ENCODE results near the gene SP8.

Gene SP8

DNA sequence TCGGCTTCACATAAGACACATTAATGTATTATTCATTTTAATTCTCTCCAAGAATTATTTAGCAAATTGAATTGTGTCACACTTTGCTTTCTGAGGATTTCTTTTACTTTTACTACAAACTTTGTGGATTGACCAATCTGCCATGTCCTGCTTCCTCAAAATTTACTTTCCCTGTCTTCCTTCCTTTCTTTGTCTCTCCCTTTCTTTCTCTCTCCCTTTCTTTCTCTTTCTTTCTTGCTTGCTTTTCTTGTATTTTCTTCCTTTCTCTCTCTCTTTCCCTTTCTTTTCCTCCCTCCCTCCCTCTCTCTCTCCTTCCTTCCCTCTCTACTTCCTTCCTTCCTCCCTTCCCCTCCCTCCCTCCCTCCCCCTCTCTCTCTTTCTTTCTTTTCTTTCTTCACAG, 37.8 kb downstream of the SP8 start:
- DNase-seq = no peak

DNA sequence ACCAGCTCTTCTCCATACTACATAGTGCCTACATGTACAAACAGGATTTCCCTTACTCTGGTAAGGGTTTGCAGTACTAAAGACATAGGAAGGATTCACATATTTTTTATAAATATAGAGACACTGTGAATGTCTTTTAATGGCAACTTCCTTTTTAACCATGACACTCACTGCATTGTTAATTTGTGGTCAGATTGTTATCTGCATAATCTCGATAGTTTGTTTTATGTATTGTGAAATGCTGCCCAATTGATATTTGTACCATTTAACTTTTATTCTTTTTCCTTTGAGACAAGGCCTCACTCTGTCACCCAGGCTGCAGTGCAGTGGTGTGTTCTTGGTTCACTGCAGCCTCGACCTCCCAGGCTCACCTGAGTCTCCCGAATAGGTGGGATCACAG, 39.7 kb downstream of the SP8 start:
- no peak for DNase-seq

DNA sequence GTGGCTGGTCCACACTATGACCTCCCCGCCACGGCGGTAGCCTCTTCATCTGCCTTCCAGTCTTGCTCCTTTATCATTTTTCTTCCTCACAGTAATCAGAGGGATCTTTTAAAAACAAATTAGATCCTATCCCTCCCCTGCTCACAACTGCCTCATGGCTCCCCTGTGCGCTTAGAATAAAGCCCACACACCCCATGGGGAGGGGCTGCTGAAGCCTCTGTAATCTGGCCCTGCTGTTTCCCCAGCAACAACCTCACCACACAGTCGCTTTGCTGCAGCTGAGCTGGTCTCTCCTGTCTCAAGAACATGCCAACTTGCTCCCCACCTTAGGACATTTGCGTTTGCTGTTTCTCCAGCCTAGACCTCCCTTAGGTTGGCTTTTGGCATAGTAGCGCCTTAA, 41.0 kb downstream of the SP8 start:
- DNase-seq = no peak

DNA sequence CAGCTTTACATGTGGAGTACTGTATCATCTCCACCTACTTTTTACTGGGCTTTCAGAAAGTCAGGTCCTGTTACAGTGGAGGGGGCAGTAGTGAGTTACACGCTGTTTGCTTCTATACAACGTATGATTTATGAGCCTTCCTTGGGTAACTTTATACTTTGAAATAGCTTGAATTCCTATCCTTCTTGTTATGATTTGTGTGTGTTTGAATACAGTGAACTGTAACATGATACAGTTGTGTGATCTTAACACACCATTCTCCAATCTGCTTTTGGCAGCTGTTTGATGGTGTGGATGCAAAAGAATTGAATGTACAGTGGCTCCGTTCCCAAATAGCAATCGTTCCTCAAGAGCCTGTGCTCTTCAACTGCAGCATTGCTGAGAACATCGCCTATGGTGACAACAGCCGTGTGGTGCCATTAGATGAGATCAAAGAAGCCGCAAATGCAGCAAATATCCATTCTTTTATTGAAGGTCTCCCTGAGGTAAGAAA, 41.7 kb downstream of the SP8 start:
- no peak for DNase-seq

DNA sequence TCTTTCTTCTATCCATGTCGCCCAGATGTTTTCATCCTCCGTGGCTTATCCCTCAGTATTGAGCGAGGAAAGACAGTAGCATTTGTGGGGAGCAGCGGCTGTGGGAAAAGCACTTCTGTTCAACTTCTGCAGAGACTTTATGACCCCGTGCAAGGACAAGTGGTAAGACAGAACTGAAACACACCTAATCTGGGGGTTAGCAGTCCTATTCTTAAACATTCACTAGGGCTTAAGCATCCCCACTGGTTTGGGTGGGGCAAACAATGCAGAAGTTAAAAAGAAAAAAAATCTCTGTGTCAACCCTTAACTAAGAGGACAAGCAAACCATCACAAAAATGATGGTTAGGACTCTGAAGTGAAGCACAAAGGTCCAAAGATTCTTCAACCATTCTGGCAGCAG, 43.8 kb downstream of the SP8 start:
- no peak for DNase-seq

DNA sequence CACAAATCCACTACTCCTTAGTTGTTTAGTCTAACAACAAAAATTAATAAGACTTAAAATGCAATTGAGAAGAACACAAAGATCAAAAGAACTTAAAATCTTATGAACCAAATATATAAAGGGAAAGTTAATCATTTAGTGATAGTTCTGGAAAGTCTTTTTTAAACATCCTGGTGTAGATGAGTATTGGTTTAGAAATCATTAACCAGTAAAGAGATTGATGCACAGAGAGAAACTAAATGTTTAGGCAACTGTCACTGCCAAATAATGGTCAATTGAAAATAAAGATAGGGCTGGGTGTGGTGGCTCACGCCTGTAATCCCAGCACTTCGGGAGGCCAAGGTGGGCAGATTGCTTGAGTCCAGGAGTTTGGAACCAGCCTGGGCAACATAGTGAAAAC, 44.9 kb downstream of the SP8 start:
- DNase-seq = no peak

DNA sequence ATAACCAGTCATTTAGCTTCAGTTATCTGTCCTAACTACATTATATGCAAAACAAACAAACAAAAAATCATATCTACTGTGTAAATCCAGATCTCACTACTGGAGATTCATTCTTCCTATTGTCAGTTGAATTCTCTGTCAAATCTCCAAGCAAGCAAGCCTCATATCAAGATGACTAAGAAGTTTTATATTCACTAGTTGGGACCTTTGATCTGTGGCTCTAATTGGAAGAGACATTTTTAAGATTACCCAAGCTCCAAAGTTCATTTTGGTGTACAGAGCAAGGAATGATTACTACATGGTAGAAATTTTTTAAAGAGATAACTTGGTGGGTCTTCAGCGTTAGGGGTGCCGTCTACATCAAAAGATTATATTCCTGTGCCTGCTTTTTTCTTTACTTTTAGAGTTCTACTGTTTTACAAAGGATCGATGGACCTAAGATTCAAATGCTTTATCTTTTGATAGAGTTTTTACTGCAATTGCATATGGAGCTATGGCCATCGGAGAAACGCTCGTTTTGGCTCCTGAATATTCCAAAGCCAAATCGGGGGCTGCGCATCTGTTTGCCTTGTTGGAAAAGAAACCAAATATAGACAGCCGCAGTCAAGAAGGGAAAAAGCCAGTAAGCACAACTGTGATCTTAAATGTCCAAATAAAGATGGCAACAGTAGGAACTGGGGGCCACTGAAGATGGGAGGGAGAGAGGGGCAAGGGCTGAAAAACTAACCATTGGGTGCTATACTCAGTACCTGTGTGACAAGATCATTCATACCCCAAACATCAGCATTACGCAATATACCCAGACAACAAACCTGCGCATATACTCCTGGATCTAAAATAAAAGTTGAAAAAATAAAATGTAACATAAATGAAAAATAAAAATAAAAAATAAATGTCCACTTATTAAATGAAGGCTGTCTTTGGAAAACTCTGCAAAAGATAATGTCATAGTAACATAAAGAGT, 47.9 kb downstream of the SP8 start:
- no peak for DNase-seq

DNA sequence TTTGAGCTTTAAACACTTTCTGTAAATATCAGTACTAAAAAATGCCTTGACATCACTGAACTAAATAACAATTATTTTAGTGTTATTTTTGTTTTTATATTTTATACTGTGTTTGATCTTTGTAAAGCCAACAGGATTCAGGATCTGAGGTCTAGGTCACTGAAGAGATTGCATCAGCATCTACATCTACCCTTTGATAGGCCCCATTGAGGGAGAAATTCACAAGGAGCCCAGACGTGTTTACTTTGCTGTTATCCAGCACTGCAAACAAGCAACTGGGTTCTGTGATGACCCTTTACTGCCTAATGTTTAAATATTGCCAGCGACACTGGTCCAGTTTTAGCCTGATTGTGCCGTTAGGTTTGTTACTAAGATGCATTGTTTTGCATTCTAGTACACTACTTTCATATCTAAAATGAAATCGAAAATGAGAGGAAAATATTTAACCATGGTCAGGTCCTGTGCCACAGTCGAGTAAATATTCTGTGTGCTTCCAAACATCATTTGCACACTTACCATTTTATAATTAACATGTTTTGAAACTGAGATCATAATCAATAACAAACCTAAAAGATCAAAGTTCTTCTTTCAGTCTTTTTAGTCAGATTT, 48.7 kb downstream of the SP8 start:
- DNase-seq = no peak

DNA sequence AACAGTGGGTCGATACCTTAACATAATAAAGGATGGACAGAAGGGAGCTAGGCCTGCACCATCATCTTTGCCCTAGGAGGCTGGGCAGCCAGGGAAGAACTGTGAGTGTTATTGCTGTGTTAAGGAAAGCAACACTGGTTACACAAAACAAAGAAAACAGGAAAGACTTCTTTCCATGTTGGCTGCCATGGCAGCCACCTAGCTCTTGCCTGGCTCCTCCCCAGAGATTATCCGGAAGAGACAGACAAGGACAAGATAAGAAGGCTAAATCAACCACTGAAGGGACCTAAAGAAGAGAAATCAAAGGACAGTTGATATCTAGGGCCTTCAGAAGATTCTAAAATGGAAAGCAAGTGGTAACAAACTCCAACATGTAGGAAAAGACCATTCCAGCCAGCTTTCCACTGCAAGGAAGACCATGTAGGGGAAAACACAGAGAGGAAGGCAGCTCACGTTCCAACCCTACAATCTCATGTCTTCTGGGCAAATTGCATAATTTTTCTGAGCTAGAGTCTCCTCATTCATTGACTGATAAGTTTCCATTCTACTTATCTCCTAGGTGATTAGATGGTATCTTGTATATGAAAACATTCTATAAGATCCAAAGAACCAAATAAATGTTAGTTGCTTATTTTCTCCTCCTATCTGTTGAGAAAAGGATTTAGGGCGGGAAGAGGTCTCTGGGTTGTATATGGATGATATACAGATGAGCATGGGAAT, 51.2 kb downstream of the SP8 start:
- no peak for DNase-seq

Data from stimulated activated CD4-positive, alpha-beta T cell treated with anti-CD3 and anti-CD28 coated beads, Interleukin-4, amount 100 ng/mL, for 4 hours (primary cell).